Embryonic facial prominence (tissue), 1 donor: ENCODE measurements around the gene MUC5AC.
"Not testable (repeated sequence)": the region's sequence is repeated elsewhere in the genome, so short reads cannot be mapped to it uniquely, and the experiment has no call there.

Experiments used
- DNase-seq: peaks from one replicate; pipeline ENCODE4 v3.0.0-alpha.2; 2016; ENCODE audit errors: extremely low spot score

Gene MUC5AC

GRCh38 chr11:1234771-1235305 is 77.1 kb downstream of the MUC5AC start:
- no peak for DNase-seq

GRCh38 chr11:1235306-1235900 is 77.7 kb downstream of the MUC5AC start:
- no peak for DNase-seq

DNA sequence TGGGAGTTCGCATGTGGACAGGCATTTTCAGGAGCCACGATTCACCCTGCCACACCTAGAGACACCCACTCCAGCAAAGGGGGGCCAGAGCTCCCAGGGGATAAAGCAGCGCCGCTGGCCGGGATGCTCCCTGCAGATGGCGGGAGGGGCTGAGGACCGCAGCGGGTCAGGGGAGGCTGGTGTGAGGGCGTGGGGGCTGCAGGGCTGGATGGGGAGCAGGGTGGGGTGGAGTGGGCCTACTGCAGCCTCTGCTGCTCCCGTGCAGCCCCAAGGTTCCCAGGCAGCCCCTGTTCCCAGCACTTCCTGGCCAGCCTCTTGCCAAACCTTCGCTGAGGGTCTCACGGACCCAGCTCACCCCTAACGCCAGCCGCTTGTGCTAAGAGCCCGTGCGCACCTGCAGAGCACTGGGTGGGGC is 78.2 kb downstream of the MUC5AC start:
- DNase-seq: no peak

DNA sequence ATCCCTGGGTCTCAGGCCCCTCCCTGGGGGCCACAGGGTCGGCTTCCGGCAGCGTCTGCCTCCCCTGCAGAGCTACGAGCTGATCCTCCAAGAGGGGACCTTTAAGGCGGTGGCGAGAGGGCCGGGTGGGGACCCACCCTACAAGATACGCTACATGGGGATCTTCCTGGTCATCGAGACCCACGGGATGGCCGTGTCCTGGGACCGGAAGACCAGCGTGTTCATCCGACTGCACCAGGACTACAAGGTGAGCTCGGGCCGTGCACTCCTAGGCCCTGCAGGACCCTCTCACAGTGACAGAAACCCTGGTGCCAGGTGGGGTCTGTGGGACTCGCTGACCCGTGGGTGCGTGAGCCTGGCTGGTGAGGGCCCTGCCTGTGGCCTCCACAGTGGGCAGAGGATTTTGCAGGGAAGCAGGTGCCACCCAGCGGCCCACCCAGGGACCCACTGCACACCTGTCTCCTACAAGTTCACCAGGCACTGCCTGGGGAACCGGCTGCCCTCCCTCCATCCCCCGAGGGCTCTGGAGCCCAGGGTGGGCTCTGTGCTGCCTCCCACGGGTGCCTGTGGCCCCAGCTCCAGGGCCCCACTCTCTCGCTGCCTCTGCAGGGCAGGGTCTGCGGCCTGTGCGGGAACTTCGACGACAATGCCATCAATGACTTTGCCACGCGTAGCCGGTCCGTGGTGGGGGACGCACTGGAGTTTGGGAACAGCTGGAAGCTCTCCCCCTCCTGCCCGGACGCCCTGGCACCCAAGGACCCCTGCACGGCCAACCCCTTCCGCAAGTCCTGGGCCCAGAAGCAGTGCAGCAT is 78.8 kb downstream of the MUC5AC start:
- no peak for DNase-seq

DNA sequence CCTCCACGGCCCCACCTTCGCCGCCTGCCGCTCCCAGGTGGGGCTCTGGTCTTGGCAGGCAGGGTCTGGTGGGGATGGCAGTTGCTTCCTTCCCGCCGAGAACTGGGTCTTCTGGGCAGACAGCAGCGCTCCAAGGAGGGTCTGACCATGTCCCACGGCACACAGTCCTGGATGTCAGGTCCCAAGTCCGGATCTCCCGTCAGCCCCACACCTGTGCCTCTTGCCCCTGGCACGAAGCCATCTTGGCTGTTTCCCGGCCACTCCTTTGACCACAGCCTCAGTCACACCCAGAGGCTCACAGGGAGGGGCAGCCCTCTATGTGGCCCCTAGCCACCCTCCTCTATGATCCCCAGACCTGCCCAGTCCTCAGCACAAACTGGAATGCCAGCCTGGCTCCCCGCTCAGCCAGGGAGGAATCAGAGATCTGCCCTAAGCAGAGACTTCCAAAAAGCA is 79.4 kb downstream of the MUC5AC start:
- DNase-seq: no peak

- no peak for DNase-seq
Measured at GRCh38 chr11:1237851-1238250, 80.1 kb downstream of the MUC5AC start.

DNA sequence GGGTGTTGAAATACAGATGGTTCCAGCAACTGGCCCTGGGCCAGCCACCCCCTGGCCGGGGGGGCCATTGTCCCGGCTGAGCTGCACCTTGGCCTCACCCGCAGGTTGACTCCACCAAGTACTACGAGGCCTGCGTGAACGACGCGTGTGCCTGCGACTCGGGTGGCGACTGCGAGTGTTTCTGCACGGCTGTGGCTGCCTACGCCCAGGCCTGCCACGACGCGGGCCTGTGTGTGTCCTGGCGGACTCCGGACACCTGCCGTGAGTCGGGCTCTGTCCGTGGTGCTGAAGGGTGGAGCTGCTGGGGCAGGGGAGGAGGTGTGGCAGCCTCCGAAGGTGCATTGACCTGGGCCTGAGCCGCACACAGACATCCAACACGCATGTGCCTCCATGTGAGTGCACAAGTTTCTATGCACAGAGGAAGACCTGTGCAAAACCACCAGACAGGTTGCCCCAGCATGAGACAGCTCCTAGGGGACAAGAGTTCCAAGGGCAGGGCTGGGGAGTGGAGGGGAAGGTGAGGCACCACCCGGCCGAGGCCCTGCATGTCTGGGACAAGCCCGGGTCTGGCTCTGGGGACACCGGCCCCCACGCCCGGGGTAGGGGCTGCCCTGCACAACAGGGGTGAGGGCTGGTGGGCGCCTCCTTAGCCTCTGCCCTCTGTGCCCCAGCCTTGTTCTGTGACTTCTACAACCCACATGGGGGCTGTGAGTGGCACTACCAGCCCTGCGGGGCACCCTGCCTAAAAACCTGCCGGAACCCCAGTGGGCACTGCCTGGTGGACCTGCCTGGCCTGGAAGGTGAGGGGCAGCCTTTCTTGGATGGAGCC is 81.2 kb downstream of the MUC5AC start:
- no peak for DNase-seq

GRCh38 chr11:1239596-1240205 is 81.9 kb downstream of the MUC5AC start:
- no peak for DNase-seq

DNA sequence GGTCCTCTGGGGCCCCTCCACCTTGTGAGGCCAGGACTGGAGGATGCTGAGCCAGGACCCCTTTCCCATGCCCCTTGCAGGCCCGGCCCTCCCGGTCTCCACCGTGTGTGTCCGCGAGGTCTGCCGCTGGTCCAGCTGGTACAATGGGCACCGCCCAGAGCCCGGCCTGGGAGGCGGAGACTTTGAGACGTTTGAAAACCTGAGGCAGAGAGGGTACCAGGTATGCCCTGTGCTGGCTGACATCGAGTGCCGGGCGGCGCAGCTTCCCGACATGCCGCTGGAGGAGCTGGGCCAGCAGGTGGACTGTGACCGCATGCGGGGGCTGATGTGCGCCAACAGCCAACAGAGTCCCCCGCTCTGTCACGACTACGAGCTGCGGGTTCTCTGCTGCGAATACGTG is 83.0 kb downstream of the MUC5AC start:
- no peak for DNase-seq

DNA sequence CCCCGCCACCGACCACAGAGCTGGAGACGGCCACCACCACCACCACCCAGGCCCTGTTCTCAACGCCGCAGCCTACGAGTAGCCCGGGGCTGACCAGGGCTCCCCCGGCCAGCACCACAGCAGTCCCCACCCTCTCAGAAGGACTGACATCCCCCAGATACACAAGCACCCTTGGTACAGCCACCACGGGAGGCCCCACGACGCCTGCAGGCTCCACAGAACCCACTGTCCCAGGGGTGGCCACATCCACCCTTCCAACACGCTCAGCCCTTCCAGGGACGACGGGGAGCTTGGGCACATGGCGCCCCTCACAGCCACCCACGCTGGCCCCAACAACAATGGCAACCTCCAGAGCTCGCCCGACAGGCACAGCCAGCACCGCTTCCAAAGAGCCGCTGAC is 84.0 kb downstream of the MUC5AC start:
- no peak for DNase-seq

- DNase-seq: no peak
Measured at GRCh38 chr11:1242289-1242688, 84.5 kb downstream of the MUC5AC start.

GRCh38 chr11:1242751-1243150 is 85.0 kb downstream of the MUC5AC start:
- not testable (repeated sequence) for DNase-seq

DNA sequence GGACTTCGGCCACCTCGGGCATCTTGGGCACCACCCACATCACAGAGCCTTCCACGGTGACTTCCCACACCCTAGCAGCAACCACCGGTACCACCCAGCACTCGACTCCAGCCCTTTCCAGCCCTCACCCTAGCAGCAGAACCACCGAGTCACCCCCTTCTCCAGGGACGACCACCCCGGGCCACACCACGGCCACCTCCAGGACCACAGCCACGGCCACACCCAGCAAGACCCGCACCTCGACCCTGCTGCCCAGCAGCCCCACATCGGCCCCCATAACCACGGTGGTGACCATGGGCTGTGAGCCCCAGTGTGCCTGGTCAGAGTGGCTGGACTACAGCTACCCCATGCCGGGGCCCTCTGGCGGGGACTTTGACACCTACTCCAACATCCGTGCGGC is 85.8 kb downstream of the MUC5AC start:
- DNase-seq: not testable (repeated sequence)

DNA sequence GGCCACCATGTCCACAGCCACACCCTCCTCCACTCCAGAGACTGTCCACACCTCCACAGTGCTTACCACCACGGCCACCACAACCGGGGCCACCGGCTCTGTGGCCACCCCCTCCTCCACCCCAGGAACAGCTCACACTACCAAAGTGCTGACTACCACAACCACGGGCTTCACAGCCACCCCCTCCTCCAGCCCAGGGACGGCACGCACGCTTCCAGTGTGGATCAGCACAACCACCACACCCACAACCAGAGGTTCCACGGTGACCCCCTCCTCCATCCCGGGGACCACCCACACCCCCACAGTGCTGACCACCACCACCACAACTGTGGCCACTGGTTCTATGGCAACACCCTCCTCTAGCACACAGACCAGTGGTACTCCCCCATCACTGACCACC is 86.8 kb downstream of the MUC5AC start:
- DNase-seq: not testable (repeated sequence)

DNA sequence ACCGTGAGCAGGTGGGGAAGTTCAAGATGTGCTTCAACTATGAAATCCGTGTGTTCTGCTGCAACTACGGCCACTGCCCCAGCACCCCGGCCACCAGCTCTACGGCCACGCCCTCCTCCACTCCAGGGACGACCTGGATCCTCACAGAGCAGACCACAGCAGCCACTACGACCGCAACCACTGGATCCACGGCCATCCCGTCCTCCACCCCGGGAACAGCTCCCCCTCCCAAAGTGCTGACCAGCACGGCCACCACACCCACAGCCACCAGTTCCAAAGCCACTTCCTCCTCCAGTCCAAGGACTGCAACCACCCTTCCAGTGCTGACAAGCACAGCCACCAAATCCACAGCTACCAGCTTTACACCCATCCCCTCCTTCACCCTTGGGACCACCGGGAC is 88.0 kb downstream of the MUC5AC start:
- DNase-seq: not testable (repeated sequence)

- DNase-seq: not testable (repeated sequence)
Measured at GRCh38 chr11:1246301-1246700, 88.5 kb downstream of the MUC5AC start.

- not testable (repeated sequence) for DNase-seq
Measured at GRCh38 chr11:1247026-1247425, 89.3 kb downstream of the MUC5AC start.

- DNase-seq: not testable (repeated sequence)
Measured at GRCh38 chr11:1248951-1249350, 91.2 kb downstream of the MUC5AC start.

DNA sequence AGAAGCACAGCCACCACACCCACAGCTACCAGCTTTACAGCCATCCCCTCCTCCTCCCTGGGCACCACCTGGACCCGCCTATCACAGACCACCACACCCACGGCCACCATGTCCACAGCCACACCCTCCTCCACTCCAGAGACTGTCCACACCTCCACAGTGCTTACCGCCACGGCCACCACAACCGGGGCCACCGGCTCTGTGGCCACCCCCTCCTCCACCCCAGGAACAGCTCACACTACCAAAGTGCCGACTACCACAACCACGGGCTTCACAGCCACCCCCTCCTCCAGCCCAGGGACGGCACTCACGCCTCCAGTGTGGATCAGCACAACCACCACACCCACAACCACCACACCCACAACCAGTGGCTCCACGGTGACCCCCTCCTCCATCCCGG is 92.7 kb downstream of the MUC5AC start:
- not testable (repeated sequence) for DNase-seq
